Astrocyte (in vitro differentiated cells and primary cell): Measurements from ENCODE around the gene A4GALT. TPM values are rescaled to one million over a fixed set of nuclear protein-coding genes. Genes with fewer than 3 reads are reported as not detected.
A peak's percentile ranks its signal among the peaks of the same experiment; 100 is the strongest.

Experiments used
- DNase-seq: peaks from one replicate; pipeline ENCODE4 v3.0.0-alpha.2; 2010; ENCODE audit warnings: low read depth
- FAIRE-seq: peaks from 2 replicates; lab custom pipeline; 2011; peaks lifted over from hg19 to GRCh38; lab: Jason Lieb, UNC
- H2AFZ ChIP-seq: 2 replicates; pipeline ENCODE4 v1.6.0; 2012; ENCODE audit warnings: low read depth, low read length, inconsistent platforms
- H3K27ac ChIP-seq: 2 replicates; pipeline ENCODE4 v1.5.1; 2011; ENCODE audit warnings: low read depth, low read length, inconsistent platforms
- H3K27me3 ChIP-seq: 2 replicates; pipeline ENCODE4 v1.6.0; 2011; ENCODE audit warnings: low read length, inconsistent platforms; ENCODE audit not compliant: insufficient read depth
- H3K36me3 ChIP-seq: 2 replicates; pipeline ENCODE4 v1.5.1; 2011; ENCODE audit warnings: low read length, inconsistent platforms; ENCODE audit not compliant: insufficient read depth
- H3K4me1 ChIP-seq: 2 replicates; pipeline ENCODE4 v1.5.1; 2011; ENCODE audit warnings: low read length, inconsistent platforms; ENCODE audit not compliant: insufficient read depth
- H3K4me2 ChIP-seq: 2 replicates; pipeline ENCODE4 v1.6.0; 2012; ENCODE audit warnings: low read length, inconsistent platforms
- H3K4me3 ChIP-seq: 2 replicates; pipeline ENCODE4 v1.5.1; 2011; ENCODE audit warnings: low read depth, mild to moderate bottlenecking, low read length, inconsistent platforms; ENCODE audit not compliant: insufficient read depth
- H3K79me2 ChIP-seq: 2 replicates; pipeline ENCODE4 v1.6.0; 2012; ENCODE audit warnings: mild to moderate bottlenecking, low read length, inconsistent platforms; ENCODE audit not compliant: insufficient read depth
- H3K9ac ChIP-seq: 2 replicates; pipeline ENCODE4 v1.6.0; 2012; ENCODE audit warnings: mild to moderate bottlenecking, low read length, inconsistent platforms
- H3K9me3 ChIP-seq: 2 replicates; pipeline ENCODE4 v1.5.1; 2012; ENCODE audit warnings: low read depth, mild to moderate bottlenecking, low read length, inconsistent platforms; ENCODE audit not compliant: insufficient read depth
- H4K20me1 ChIP-seq: 2 replicates; pipeline ENCODE4 v1.6.0; 2012; ENCODE audit warnings: low read length, inconsistent platforms; ENCODE audit not compliant: insufficient read depth
- H3K27ac Mint-ChIP-seq: one replicate; pipeline ENCODE4 v1.8.0; 2021; ENCODE audit warnings: mild to moderate bottlenecking, mixed read lengths; ENCODE audit not compliant: unreplicated experiment
- H3K27me3 Mint-ChIP-seq: one replicate; pipeline ENCODE4 v1.8.0; 2021; ENCODE audit warnings: low read depth, mixed read lengths; ENCODE audit not compliant: unreplicated experiment
- H3K36me3 Mint-ChIP-seq: one replicate; pipeline ENCODE4 v1.8.0; 2021; ENCODE audit warnings: low read depth, mixed read lengths; ENCODE audit not compliant: unreplicated experiment
- H3K4me1 Mint-ChIP-seq: one replicate; pipeline ENCODE4 v1.8.0; 2021; ENCODE audit warnings: low read depth, mixed read lengths; ENCODE audit not compliant: unreplicated experiment
- H3K4me3 Mint-ChIP-seq: one replicate; pipeline ENCODE4 v1.8.0; 2021; ENCODE audit warnings: mild to moderate bottlenecking, moderate library complexity, mixed read lengths; ENCODE audit not compliant: unreplicated experiment
- H3K9me3 Mint-ChIP-seq: one replicate; pipeline ENCODE4 v1.8.0; 2021; ENCODE audit warnings: mild to moderate bottlenecking, mixed read lengths; ENCODE audit not compliant: unreplicated experiment
- EZH2 ChIP-seq: IDR thresholded peaks from 2 replicates; pipeline ENCODE4 v1.6.1; 2012; ENCODE audit warnings: mild to moderate bottlenecking, low read length, inconsistent platforms; ENCODE audit not compliant: insufficient read depth
- total RNA-seq: library from RNA; stranded (reverse); gene quantifications from 2 replicates; pipeline ENCODE4 v1.2.1, GENCODE V29; 2021
- TF ChIP-seq, protein P1 (sequence below): IDR thresholded peaks from 2 replicates; pipeline ENCODE4 v1.5.1; 2011; ENCODE audit warnings: low read depth, mild to moderate bottlenecking, inconsistent platforms, low read length, moderate library complexity; ENCODE audit not compliant: insufficient read depth

The A4GALT gene
- total RNA-seq, 1 donor from 2014 or later: 1.9 TPM

DNA sequence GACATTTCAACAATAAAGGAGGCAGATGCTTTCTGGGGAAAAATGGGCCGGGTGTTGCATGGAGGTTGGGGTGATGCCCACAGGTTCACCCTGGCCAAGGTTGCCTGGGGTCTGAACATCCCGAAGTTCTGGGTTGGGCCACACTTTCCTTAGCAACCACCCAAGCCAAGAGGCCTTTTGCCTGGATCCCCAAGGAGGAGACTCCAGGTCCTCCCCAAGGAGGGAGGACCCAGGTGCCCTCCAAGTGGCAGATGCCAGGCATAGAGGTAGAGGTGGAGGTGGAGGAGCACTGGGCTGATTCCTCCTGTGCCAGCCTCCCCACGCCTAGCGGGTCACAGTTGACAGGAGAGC is 72.7 kb downstream of the A4GALT start:
- peak overlapping the region; percentile 99 for H3K4me3 ChIP-seq
- peak overlapping the region; percentile 98 for H3K9ac ChIP-seq
- H3K36me3 Mint-ChIP-seq: no peaks in the 10 kb centered on the region
- TF ChIP-seq, protein P1, sequence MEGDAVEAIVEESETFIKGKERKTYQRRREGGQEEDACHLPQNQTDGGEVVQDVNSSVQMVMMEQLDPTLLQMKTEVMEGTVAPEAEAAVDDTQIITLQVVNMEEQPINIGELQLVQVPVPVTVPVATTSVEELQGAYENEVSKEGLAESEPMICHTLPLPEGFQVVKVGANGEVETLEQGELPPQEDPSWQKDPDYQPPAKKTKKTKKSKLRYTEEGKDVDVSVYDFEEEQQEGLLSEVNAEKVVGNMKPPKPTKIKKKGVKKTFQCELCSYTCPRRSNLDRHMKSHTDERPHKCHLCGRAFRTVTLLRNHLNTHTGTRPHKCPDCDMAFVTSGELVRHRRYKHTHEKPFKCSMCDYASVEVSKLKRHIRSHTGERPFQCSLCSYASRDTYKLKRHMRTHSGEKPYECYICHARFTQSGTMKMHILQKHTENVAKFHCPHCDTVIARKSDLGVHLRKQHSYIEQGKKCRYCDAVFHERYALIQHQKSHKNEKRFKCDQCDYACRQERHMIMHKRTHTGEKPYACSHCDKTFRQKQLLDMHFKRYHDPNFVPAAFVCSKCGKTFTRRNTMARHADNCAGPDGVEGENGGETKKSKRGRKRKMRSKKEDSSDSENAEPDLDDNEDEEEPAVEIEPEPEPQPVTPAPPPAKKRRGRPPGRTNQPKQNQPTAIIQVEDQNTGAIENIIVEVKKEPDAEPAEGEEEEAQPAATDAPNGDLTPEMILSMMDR: no peak
- no peak for TF ChIP-seq EZH2
- DNase-seq (no peak), FAIRE-seq (no peak)
- H2AFZ ChIP-seq: no peak overlapping the region
- peak overlapping the region; percentile 95 for H3K4me3 Mint-ChIP-seq
- H3K79me2 ChIP-seq: peaks cover 65% of the 10 kb centered on the region
- no peaks in the 10 kb centered on the region for H3K27me3 ChIP-seq
- H3K27ac Mint-ChIP-seq: peak overlapping the region; percentile 66
- H3K9me3 Mint-ChIP-seq: no peaks in the 10 kb centered on the region
- no peak overlapping the region for H3K27ac ChIP-seq
- no peaks in the 10 kb centered on the region for H3K36me3 ChIP-seq
- no peaks in the 10 kb centered on the region for H3K27me3 Mint-ChIP-seq
- peaks cover 39% of the 10 kb centered on the region for H3K4me1 ChIP-seq
- peak overlapping the region; percentile 100 for H3K4me2 ChIP-seq
- H3K9me3 ChIP-seq: no peaks in the 10 kb centered on the region
- H3K4me1 Mint-ChIP-seq: peaks cover 29% of the 10 kb centered on the region
- H4K20me1 ChIP-seq: peaks cover 57% of the 10 kb centered on the region

DNA sequence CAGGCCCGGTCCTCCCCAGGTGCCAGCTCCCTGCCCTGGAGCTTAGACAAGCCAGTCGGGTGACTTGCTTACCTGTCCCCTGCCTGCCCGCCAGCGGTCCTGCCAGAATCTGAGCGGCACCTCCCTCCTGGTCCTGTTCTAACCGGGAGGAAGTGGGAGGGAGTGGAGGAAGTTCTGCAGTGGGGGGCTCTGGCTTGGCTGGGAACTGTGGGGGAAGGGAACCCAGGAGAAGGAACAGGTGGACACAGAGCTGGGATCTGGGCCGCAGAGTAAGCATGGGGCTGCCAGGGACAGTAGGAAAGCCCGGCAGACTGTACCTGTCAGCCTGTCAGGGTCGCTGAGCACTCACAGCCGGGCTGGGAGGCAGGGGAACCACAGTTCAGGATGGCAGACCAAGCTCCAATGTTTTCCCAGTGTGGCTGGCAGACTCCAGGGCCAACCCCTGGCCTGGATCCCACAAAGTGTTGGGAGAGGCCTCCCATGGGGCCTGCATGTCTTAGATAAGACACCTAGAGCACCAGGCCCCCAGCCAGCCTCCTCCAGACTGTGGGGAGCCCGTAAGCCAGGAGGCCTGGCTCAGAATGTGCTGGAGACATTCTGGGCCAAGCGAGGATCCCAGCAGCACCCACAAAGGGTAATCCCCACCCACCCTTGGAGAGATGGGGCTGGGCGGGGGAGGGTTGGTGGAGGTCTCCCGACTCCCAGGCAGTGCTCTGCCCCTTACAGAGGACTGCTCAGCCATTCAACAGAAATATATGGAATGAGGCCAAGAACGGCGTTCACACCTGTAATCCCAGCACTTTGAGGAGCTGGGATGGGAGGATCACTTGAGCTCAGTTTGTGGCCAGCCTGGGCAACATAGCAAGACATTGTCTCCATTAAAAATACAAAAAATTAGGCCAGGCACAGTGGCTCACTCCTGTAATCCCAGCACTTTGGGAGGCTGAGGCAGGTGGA is 73.8 kb downstream of the A4GALT start:
- no peak overlapping the region for H3K4me3 ChIP-seq
- no peak overlapping the region for H3K27ac ChIP-seq
- TF ChIP-seq, protein P1: no peak
- TF ChIP-seq EZH2: no peak
- no peaks in the 10 kb centered on the region for H3K36me3 Mint-ChIP-seq
- H3K79me2 ChIP-seq: peaks cover 75% of the 10 kb centered on the region
- no peak for FAIRE-seq
- no peaks in the 10 kb centered on the region for H3K9me3 ChIP-seq
- peak overlapping the region; percentile 100 for H3K4me2 ChIP-seq
- peak; percentile 9 for DNase-seq
- peak overlapping the region; percentile 95 for H3K4me3 Mint-ChIP-seq
- no peaks in the 10 kb centered on the region for H3K9me3 Mint-ChIP-seq
- H4K20me1 ChIP-seq: peaks cover 67% of the 10 kb centered on the region
- H3K9ac ChIP-seq: no peak overlapping the region
- H2AFZ ChIP-seq: no peak overlapping the region
- no peaks in the 10 kb centered on the region for H3K36me3 ChIP-seq
- H3K27ac Mint-ChIP-seq: no peak overlapping the region
- no peaks in the 10 kb centered on the region for H3K27me3 ChIP-seq
- H3K4me1 Mint-ChIP-seq: peaks cover 29% of the 10 kb centered on the region
- peaks cover 39% of the 10 kb centered on the region for H3K4me1 ChIP-seq
- no peaks in the 10 kb centered on the region for H3K27me3 Mint-ChIP-seq
